Measurements from ENCODE around the gene ADAMTS17. TPM values are rescaled to one million over a fixed set of nuclear protein-coding genes. Genes with fewer than 3 reads are reported as not detected.
"Not testable (repeated sequence)": the region's sequence is repeated elsewhere in the genome, so short reads cannot be mapped to it uniquely, and the experiment has no call there.

ADAMTS17 gene
- total RNA-seq, 1 donor from 2014 or later = 12.4 TPM

GRCh38 chr15:99954361-99955180 lies 387.2 kb downstream of the ADAMTS17 start:
- DNase-seq = peak; percentile 58

GRCh38 chr15:99953886-99954285 lies 387.9 kb downstream of the ADAMTS17 start:
- DNase-seq = no peak

DNA sequence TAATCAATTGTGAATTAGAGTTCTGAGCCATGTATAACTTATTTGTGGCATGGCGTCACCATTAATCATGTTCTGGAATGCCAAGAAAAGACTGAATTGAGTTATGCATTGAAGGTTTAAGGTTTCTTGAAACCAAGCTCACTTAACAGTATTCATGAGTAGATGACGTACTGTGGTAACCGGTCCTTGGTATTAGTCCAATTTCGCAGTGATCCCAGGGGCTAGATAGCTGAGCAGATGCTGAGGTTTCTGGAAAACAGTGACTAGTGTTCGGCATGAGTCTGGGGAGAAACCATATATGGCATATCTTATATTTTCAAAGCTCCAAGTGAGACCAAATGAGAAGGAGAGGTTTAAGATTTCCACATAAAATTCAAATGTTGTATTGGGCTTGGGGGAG lies 390.3 kb downstream of the ADAMTS17 start:
- DNase-seq = peak; percentile 50

GRCh38 chr15:99944131-99944530 lies 397.6 kb downstream of the ADAMTS17 start:
- no peak for DNase-seq

- DNase-seq = no peak
These were observed 398.3 kb downstream of the ADAMTS17 start for GRCh38 chr15:99943466-99943865.

GRCh38 chr15:99932676-99933402 lies 408.9 kb downstream of the ADAMTS17 start:
- DNase-seq = no peak

GRCh38 chr15:99931703-99932603 lies 409.8 kb downstream of the ADAMTS17 start:
- no peak for DNase-seq

GRCh38 chr15:99930696-99931095 lies 411.1 kb downstream of the ADAMTS17 start:
- no peak for DNase-seq

- no peak for DNase-seq
These were observed 412.5 kb downstream of the ADAMTS17 start for GRCh38 chr15:99929266-99929665.

DNA sequence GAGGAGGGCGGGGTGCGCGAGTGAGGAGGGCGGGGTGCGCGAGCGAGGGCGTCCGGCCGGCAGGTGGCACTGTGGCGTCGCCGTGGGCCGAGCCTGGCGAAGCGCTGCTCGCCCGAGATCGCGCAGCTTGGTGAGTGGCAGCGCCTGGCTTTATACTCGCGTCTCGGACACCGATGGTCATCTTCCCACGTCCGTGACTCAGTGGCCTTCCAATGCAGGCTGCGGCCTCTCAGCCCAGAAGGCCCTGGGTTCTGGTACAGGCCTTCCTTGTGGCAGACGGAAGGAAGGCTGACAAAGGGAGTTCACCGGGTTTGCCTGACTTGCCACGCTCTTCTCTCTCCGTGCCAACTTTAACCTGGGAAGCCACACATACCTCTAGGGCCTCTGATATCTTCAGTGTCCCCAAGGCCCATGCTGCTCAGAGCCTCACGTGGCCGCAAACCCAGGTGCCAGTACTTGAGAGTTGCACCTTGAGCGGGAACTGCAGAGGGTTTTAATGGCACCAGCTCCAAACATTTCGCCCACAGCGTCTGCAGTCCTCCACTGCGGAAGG lies 413.3 kb downstream of the ADAMTS17 start:
- peak; percentile 87 for DNase-seq

GRCh38 chr15:99926532-99926931 lies 415.2 kb downstream of the ADAMTS17 start:
- not testable (repeated sequence) for DNase-seq

- peak; percentile 54 for DNase-seq
These were observed 415.9 kb downstream of the ADAMTS17 start for GRCh38 chr15:99925661-99926461.

DNA sequence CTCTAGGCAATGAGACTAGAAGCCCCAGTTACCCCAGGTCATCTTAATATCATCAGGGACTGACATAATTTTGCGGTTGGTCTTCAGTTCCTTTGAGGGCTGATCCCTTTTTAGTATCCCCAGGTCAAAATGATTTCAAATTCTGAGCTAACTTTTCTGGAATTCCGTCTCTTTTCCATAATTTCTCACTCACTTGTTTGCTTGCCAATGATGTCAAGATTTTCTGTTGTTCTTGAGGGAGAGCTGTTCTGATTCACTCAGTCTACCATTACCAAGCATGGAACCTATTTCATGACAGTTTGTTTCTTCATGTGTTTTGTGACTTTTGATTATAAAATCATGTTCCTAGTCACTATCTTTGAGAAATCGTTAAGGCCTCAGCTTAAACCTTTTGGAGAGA lies 418.1 kb downstream of the ADAMTS17 start:
- no peak for DNase-seq

Small RNAs within 50 kb of the gene (small RNA-seq; reads per million reads assigned to genes)
- gene RNA5SP402 (ENCODE audit: low replicate concordance) = not detected

Other genes starting within 250 kb of the ADAMTS17 start
- gene CERS3, start 187.0 kb upstream of the ADAMTS17 start, total RNA-seq = 8.9 TPM

Data from tongue (tissue), 3 donors.